GM12878 (cell line): ENCODE results near the gene LCN12. TPM values are rescaled to one million over a fixed set of nuclear protein-coding genes. Genes with fewer than 3 reads are reported as not detected.

Experiments used
- ATAC-seq: fragments of 200-7000 bp; cut with Tn5 transposase; 3 replicates; pipeline ENCODE4 v1.9.1; 2020; ENCODE audit warnings: mild to moderate bottlenecking, moderate library complexity
- BruUV-seq: library from RNA; stranded (reverse); fragments of 400-500 nt; replicated peaks from 2 replicates; lab custom pipeline; 2021; lab: Mats Ljungman, UMichigan
- CTCF ChIA-PET: fragments of 300-600 bp; sonication (Branson Sonifier 250); formaldehyde crosslinking; extraction: SDS; loops from one replicate; lab custom pipeline; 2021; ENCODE audit warnings: inconsistent platforms; lab: Yijun Ruan, JAX
- POLR2A ChIA-PET: fragments of 350-600 bp; formaldehyde crosslinking; extraction: SDS; loops from one replicate; lab custom pipeline; 2021; ENCODE audit warnings: inconsistent platforms; lab: Charles Lee
- RAD21 ChIA-PET: fragments of 300-600 bp; sonication (Branson Sonifier 250); formaldehyde crosslinking; loops from one replicate; lab custom pipeline; 2023; ENCODE audit warnings: antibody characterized with exemption; ENCODE audit not compliant: unreplicated experiment; lab: Charles Lee
- SMC1A ChIA-PET: fragments of 300-600 bp; sonication (Branson Sonifier 250); formaldehyde crosslinking; loops from one replicate; lab custom pipeline; 2023; ENCODE audit not compliant: unreplicated experiment, uncharacterized antibody; lab: Charles Lee
- DNase-seq: peaks from one replicate; pipeline ENCODE4 v3.0.0-alpha.2; 2011; ENCODE audit warnings: low read depth, low spot score
- FAIRE-seq: peaks from 3 replicates; lab custom pipeline; 2011; peaks lifted over from hg19 to GRCh38; lab: Jason Lieb, UNC
- H2AFZ ChIP-seq: 2 replicates; pipeline ENCODE4 v1.6.0; 2011; ENCODE audit warnings: low read depth, low read length, control low read depth; ENCODE audit not compliant: control insufficient read depth
- H3K27ac ChIP-seq: 2 replicates; pipeline ENCODE4 v1.5.1; 2011; ENCODE audit warnings: control low read depth; ENCODE audit not compliant: control insufficient read depth, insufficient read depth
- H3K27me3 ChIP-seq, 2 experiments: replicated peaks in 1 of 2; 2 replicates each; pipeline versions ENCODE4 v1.6.0 to v1.6.1; 2011; ENCODE audit warnings: low read length in 1 of 2; ENCODE audit not compliant: control insufficient read depth in 2 of 2, insufficient read depth in 2 of 2
- H3K36me3 ChIP-seq, 2 experiments: 2 replicates each; pipeline ENCODE4 v1.5.1; 2011; ENCODE audit warnings: low read length in 1 of 2; ENCODE audit not compliant: control insufficient read depth in 2 of 2, insufficient read depth in 2 of 2
- H3K4me1 ChIP-seq: 2 replicates; pipeline ENCODE4 v1.6.1; 2011; ENCODE audit warnings: mild to moderate bottlenecking, low read length, moderate library complexity, mixed read lengths; ENCODE audit not compliant: control insufficient read depth, insufficient read depth
- H3K4me2 ChIP-seq: 2 replicates; pipeline ENCODE4 v1.6.0; 2011; ENCODE audit warnings: control low read depth; ENCODE audit not compliant: control insufficient read depth, insufficient read depth
- H3K4me3 ChIP-seq: fragments of 200-600 bp; sonication (generic); 2 replicates; pipeline ENCODE4 v1.5.1; 2016
- H3K79me2 ChIP-seq: 2 replicates; pipeline ENCODE4 v1.6.0; 2011; ENCODE audit warnings: low read length; ENCODE audit not compliant: control insufficient read depth, insufficient read depth
- H3K9ac ChIP-seq: 2 replicates; pipeline ENCODE4 v1.8.0; 2011; ENCODE audit warnings: low read length, control low read depth, mixed read lengths; ENCODE audit not compliant: control insufficient read depth, insufficient read depth
- H3K9me3 ChIP-seq: replicated peaks from 3 replicates; pipeline ENCODE4 v1.5.1; 2011; ENCODE audit warnings: mild to moderate bottlenecking, low read length; ENCODE audit not compliant: control insufficient read depth, insufficient read depth
- H4K20me1 ChIP-seq: 2 replicates; pipeline ENCODE4 v1.6.0; 2011; ENCODE audit not compliant: control insufficient read depth, insufficient read depth
- CBX3 ChIP-seq: fragments of 200-600 bp; sonication (generic); IDR thresholded peaks from 2 replicates; pipeline ENCODE4 v1.6.1; 2016; ENCODE audit warnings: low read depth, borderline replicate concordance
- DPF2 ChIP-seq: fragments of 450-650 bp; IDR thresholded peaks from 2 replicates; pipeline ENCODE4 v1.6.1; 2017; ENCODE audit warnings: mild to moderate bottlenecking
- LARP7 ChIP-seq: fragments of 450-650 bp; IDR thresholded peaks from 2 replicates; pipeline ENCODE4 v1.6.1; 2017; ENCODE audit warnings: mild to moderate bottlenecking
- MXI1 ChIP-seq: fragments of 150-350 bp; IDR thresholded peaks from 2 replicates; pipeline ENCODE4 v1.6.1; 2011; ENCODE audit warnings: low read depth, mild to moderate bottlenecking, inconsistent platforms, low read length, improper control_type of control experiment
- MYB ChIP-seq: fragments of 150-350 bp; IDR thresholded peaks from 2 replicates; pipeline ENCODE4 v1.6.1; 2014; ENCODE audit warnings: mild to moderate bottlenecking, low read depth, low read length, borderline replicate concordance
- NBN ChIP-seq: fragments of 450-650 bp; IDR thresholded peaks from 2 replicates; pipeline ENCODE4 v1.6.1; 2016
- NR2F1 ChIP-seq: fragments of 450-650 bp; conservative IDR thresholded peaks from 2 replicates; pipeline ENCODE4 v1.6.1; 2017; ENCODE audit warnings: mild to moderate bottlenecking
- PKNOX1 ChIP-seq: fragments of 450-650 bp; IDR thresholded peaks from 2 replicates; pipeline ENCODE4 v1.6.1; 2016; ENCODE audit warnings: mild to moderate bottlenecking
- RAD51 ChIP-seq: fragments of 450-650 bp; IDR thresholded peaks from 2 replicates; pipeline ENCODE4 v1.6.1; 2016; ENCODE audit warnings: moderate library complexity, mild to moderate bottlenecking, inconsistent platforms
- TCF12 ChIP-seq: IDR thresholded peaks from 2 replicates; pipeline ENCODE4 v1.6.1; 2011; ENCODE audit warnings: low read depth, mild to moderate bottlenecking, low read length
- USF1 ChIP-seq: IDR thresholded peaks from 2 replicates; pipeline ENCODE4 v1.6.1; 2011; ENCODE audit warnings: borderline replicate concordance, low read depth, mild to moderate bottlenecking, moderate library complexity, mixed read lengths, low read length; ENCODE audit not compliant: insufficient read depth; ENCODE audit errors: extremely low read length
- WGBS: methylation state at CpG from one replicate; pipeline ENCODE4 v1.1.6; 2016; ENCODE audit warnings: low lambda C conversion rate; ENCODE audit not compliant: insufficient replicate concordance, insufficient coverage; ENCODE audit errors: missing lambda C conversion rate; 5-methylcytosine and 5-hydroxymethylcytosine counted together
- in situ Hi-C: fragments of 300-500 bp; cut with MboI; formaldehyde crosslinking; loops from 9 replicates; pipeline ENCODE4 v1.14.3; 2018; ENCODE audit warnings: mixed read lengths
- intact Hi-C: fragments of 100-400 bp; cut with micrococcal nuclease; formaldehyde crosslinking; loops from one replicate; pipeline ENCODE4 v1.14.2; 2022; ENCODE audit not compliant: unreplicated experiment
- polyA plus RNA-seq, 11 experiments: library from polyadenylated mRNA; depleted of rRNA in 4 of 11; unstranded in 6 of 11; stranded (reverse) in 5 of 11; fragments of >200 nt; fragmentation: Nextera tagmentation in 4 of 11; fragmentation: Illumina TruSeq in 1 of 11; extraction: Ambion mirVana in 4 of 11; extraction: Trizol in 1 of 11; gene quantifications; 1 replicate in 1 of 11; 2 replicates in 10 of 11; pipeline versions ENCODE4 v1.2.1 to v1.2.3, GENCODE V29; 2011 to 2016; ENCODE audit warnings: inconsistent platforms in 2 of 11, missing spikeins in 2 of 11, low read depth in 1 of 11
- total RNA-seq, 4 experiments: library from RNA; depleted of rRNA in 3 of 4; stranded (reverse); fragments of >200 nt in 3 of 4; fragmentation: Illumina TruSeq in 1 of 4; extraction: Trizol in 1 of 4; gene quantifications; 2 replicates each; pipeline versions ENCODE4 v1.2.1 to v1.2.3, GENCODE V29; 2013 to 2021
- TF ChIP-seq, protein P1 (sequence below): fragments of 150-350 bp; IDR thresholded peaks from 2 replicates; pipeline ENCODE4 v1.6.1; 2014; ENCODE audit warnings: mild to moderate bottlenecking, low read depth, low read length

Gene LCN12
- total and polyA plus RNA-seq, 10 of the 15 experiments (the other 5 are each of a cell fraction or from before 2014, with no cell fraction given): 0.06 to 0.64 (median 0.40) TPM; not detected in 3

DNA sequence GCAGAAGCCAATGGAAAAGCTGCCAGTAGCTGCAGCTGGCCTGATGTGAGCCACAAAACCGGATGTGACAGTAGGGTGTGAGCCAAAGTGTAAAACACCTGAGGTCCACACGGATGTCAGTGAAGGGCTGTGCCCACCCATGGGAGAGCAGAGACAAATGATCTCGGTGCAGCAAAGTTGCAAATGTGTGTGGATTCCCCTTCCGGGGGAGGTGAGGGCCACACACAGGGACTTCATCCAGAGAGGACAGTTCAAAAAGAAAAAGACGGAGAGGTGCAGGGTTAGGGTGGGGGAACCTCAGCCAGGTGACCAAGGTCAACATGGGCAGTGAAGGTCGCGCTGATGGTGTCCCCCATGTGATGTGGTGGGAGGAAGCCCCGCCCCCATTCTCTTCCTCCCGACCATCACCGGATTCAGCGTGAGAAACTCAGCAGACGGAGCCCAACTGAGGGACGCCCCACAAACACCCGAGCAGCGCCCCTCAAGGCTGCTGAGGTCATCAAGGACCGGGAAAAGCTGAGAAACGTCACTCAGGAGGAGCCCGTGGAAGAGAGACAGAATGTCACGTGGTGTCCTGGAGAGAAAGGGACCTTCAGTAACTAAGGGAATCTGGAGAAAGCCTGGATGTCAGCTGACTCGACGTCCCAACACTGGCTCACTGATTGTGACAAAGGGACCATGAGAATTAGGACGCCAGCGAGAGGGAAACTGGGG, 13.9 kb downstream of the LCN12 start:
- ChIA-PET SMC1A (interaction anchor here (1.0 to 1.1 kb wide), 3 partner anchors 13 to 26 kb away, joined by 3 read pairs; partner anchors contain the start of gene PAXX), RAD21 (interaction anchor here (1.7 to 2.4 kb wide), 2 partner anchors 18 to 34 kb away, joined by 7 to 10 read pairs; no protein-coding TSS in a partner anchor), POLR2A (interaction anchor here (0.6 to 0.7 kb wide), 3 partner anchors 27 to 140 kb away, joined by 3 to 4 read pairs (median 4); no protein-coding TSS in a partner anchor), CTCF (interaction anchor here (0.6 kb wide), 1 partner anchor 105 kb away, joined by 3 read pairs; no protein-coding TSS in a partner anchor)
- peak; percentile 78 for ATAC-seq
- no peaks in the 10 kb centered on the region for H3K9me3 ChIP-seq
- no peaks in the 10 kb centered on the region; the same call in 1 of the 2 replicates for H4K20me1 ChIP-seq
- no TSS peak for BruUV-seq
- H3K4me3 ChIP-seq: no peak overlapping the region
- no peak for DNase-seq
- FAIRE-seq: no peak
- no peaks in the 10 kb centered on the region for H3K27me3 ChIP-seq
- no peak overlapping the region for H3K9ac ChIP-seq
- in situ Hi-C loops (no loop called here), intact Hi-C loops (no loop called here)
- H3K27ac ChIP-seq: no peak overlapping the region
- TF ChIP-seq DPF2: 0 out of 2 replicates have a peak, but pooled peaks have one; percentile 22
- TF ChIP-seq NBN: 0 out of 2 replicates have a peak, but pooled peaks have one; percentile 25
- TF ChIP-seq MYB: no peak
- peak; percentile 84 for TF ChIP-seq RAD51
- TF ChIP-seq PKNOX1: peak; percentile 34; the same call in 1 of the 2 replicates
- no peak for TF ChIP-seq TCF12
- TF ChIP-seq NR2F1: peak; percentile 66; the same call in 1 of the 2 replicates
- TF ChIP-seq, protein P1, sequence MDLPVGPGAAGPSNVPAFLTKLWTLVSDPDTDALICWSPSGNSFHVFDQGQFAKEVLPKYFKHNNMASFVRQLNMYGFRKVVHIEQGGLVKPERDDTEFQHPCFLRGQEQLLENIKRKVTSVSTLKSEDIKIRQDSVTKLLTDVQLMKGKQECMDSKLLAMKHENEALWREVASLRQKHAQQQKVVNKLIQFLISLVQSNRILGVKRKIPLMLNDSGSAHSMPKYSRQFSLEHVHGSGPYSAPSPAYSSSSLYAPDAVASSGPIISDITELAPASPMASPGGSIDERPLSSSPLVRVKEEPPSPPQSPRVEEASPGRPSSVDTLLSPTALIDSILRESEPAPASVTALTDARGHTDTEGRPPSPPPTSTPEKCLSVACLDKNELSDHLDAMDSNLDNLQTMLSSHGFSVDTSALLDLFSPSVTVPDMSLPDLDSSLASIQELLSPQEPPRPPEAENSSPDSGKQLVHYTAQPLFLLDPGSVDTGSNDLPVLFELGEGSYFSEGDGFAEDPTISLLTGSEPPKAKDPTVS: no peak
- TF ChIP-seq MXI1: no peak
- peak; percentile 19 for TF ChIP-seq USF1
- no peak for TF ChIP-seq CBX3
- no peak for TF ChIP-seq LARP7
- no peaks in the 10 kb centered on the region for H3K79me2 ChIP-seq
- 22% methylated on average over 23 of the region's 23 CpGs for WGBS
- H3K36me3 ChIP-seq: no peaks in the 10 kb centered on the region
- H3K4me2 ChIP-seq: peak overlapping the region; percentile 68; the same call in 1 of the 2 replicates
- peaks cover 7% of the 10 kb centered on the region for H3K4me1 ChIP-seq
- peak overlapping the region; percentile 29; the same call in 1 of the 2 replicates for H2AFZ ChIP-seq
